Mammary epithelial cell (primary cell): ENCODE data around the gene CDKN2B.

Source experiments
- EZH2 ChIP-seq: IDR thresholded peaks from 2 replicates; pipeline ENCODE4 v1.6.1; 2012; ENCODE audit warnings: low read length, inconsistent platforms, borderline replicate concordance
- TF ChIP-seq, protein P1 (sequence below), 2 donors: IDR thresholded peaks in 1 of 2; conservative IDR thresholded peaks in 1 of 2; 2 replicates each; pipeline ENCODE4 v1.5.1; 2011 to 2012; ENCODE audit warnings: inconsistent platforms in 2 of 2, low read length in 2 of 2, mild to moderate bottlenecking in 2 of 2, control low read depth in 1 of 2, low read depth in 1 of 2; ENCODE audit not compliant: insufficient read depth in 1 of 2; ENCODE audit errors: extremely low read depth in 1 of 2

DNA sequence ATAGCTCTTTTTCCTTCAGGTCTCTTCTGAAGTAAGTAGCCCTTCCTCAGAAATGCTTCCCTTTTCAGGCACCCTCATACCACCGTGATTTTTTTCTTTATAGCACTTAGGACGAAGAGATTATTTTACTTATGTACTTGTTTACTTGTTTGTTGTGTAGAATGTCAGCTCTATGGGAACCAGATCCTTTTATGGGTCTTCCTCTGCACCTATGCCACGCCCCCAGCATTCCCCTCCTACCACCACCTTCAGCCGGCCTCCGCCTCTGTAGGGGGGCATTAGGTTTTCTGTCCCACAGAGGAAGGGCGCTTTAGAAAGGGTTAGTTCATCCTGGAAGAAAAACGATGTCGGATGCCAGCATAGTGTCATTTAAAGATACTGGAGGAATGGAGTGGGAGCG, 12.7 kb downstream of the CDKN2B start:
- TF ChIP-seq, protein P1, sequence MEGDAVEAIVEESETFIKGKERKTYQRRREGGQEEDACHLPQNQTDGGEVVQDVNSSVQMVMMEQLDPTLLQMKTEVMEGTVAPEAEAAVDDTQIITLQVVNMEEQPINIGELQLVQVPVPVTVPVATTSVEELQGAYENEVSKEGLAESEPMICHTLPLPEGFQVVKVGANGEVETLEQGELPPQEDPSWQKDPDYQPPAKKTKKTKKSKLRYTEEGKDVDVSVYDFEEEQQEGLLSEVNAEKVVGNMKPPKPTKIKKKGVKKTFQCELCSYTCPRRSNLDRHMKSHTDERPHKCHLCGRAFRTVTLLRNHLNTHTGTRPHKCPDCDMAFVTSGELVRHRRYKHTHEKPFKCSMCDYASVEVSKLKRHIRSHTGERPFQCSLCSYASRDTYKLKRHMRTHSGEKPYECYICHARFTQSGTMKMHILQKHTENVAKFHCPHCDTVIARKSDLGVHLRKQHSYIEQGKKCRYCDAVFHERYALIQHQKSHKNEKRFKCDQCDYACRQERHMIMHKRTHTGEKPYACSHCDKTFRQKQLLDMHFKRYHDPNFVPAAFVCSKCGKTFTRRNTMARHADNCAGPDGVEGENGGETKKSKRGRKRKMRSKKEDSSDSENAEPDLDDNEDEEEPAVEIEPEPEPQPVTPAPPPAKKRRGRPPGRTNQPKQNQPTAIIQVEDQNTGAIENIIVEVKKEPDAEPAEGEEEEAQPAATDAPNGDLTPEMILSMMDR (conservative IDR thresholded peaks at IDR 0.05 in 1 of 2, IDR thresholded peaks at IDR 0.05 in 1 of 2; ENCODE audit: extremely low read depth in 1 of 2, insufficient read depth in 1 of 2, low read depth in 1 of 2, low read length in 2 of 2): no peak
- no peak for TF ChIP-seq EZH2
